Esophagus muscularis mucosa (tissue), 4 donors: Measurements from ENCODE around the gene C1orf159. TPM values are rescaled to one million over a fixed set of nuclear protein-coding genes. Genes with fewer than 3 reads are reported as not detected.

ENCODE experiments used
- DNase-seq: peaks from one replicate; pipeline ENCODE4 v3.0.0-alpha.2; 2017; ENCODE audit errors: extremely low spot score
- H3K27ac ChIP-seq, 4 donors: fragments of 200-600 bp; sonication (generic); replicated peaks in 1 of 4; 1 replicate in 3 of 4; 2 replicates in 1 of 4; pipeline ENCODE4 v1.5.1; 2016 to 2019; ENCODE audit warnings: mild to moderate bottlenecking in 1 of 4
- H3K27me3 ChIP-seq, 4 donors: fragments of 200-600 bp; sonication (generic); one replicate each; pipeline versions ENCODE4 v1.5.1 to v1.6.0; 2016 to 2019
- H3K36me3 ChIP-seq, 4 donors: fragments of 200-600 bp; sonication (generic); one replicate each; pipeline ENCODE4 v1.5.1; 2016 to 2019
- H3K4me1 ChIP-seq, 4 donors: fragments of 200-600 bp; sonication (generic); one replicate each; pipeline ENCODE4 v1.5.1; 2016 to 2019
- H3K4me3 ChIP-seq, 4 donors: fragments of 200-600 bp; sonication (generic); 1 replicate in 2 of 4; 2 replicates in 2 of 4; pipeline ENCODE4 v1.5.1; 2016 to 2019; ENCODE audit warnings: mild to moderate bottlenecking in 4 of 4, moderate library complexity in 1 of 4
- H3K9me3 ChIP-seq, 4 donors: fragments of 200-600 bp; sonication (generic); 1 replicate in 3 of 4; 2 replicates in 1 of 4; pipeline ENCODE4 v1.5.1; 2016 to 2019
- CTCF ChIP-seq, 3 experiments: fragments of 200-600 bp in 2 of 3; fragments of 450-650 bp in 1 of 3; sonication (generic) in 2 of 3; IDR thresholded peaks; one replicate each; pipeline ENCODE4 v1.5.1; 2017 to 2019; ENCODE audit warnings: antibody characterized with exemption in 3 of 3, mild to moderate bottlenecking in 2 of 3, moderate library complexity in 1 of 3
- EP300 ChIP-seq: sonication (generic); formaldehyde crosslinking; IDR thresholded peaks from one replicate; pipeline ENCODE4 v1.6.1; 2017; ENCODE audit warnings: antibody characterized with exemption
- POLR2A ChIP-seq: fragments of 450-650 bp; IDR thresholded peaks from one replicate; pipeline ENCODE4 v1.6.1; 2017; ENCODE audit warnings: antibody characterized with exemption, moderate library complexity, mild to moderate bottlenecking, low read depth
- POLR2AphosphoS5 ChIP-seq, 2 donors: sonication (generic); formaldehyde crosslinking; IDR thresholded peaks; one replicate each; pipeline ENCODE4 v1.6.1; 2017; ENCODE audit warnings: antibody characterized with exemption in 2 of 2
- WGBS: methylation state at CpG from one replicate; pipeline ENCODE4 v1.1.5; 2018; 5-methylcytosine and 5-hydroxymethylcytosine counted together
- intact Hi-C: fragments of 100-400 bp; cut with DNase I; formaldehyde crosslinking; loops from one replicate; pipeline ENCODE4 v1.15.1; 2023
- total RNA-seq, 4 donors: library from RNA; depleted of rRNA; stranded (reverse); fragments of >200 nt; gene quantifications; one replicate each; pipeline versions ENCODE4 v1.1.0 to v1.2.1, GENCODE V29; 2016

Gene C1orf159
- total RNA-seq, 4 donors from 2014 or later: 4.2 to 11.9 (median 8.5) TPM

GRCh38 chr1:1135339-1136136, 19.6 kb upstream of the C1orf159 start:
- no peak for DNase-seq
- Histone ChIP-seq H3K4me3 (no peak overlapping the region), H3K27me3 (peaks cover 0 to 60% (median 13%) of the 10 kb centered on the region in 4 donors), H3K9me3 (no peaks in the 10 kb centered on the region), H3K36me3 (no peaks in the 10 kb centered on the region), H3K4me1 (peaks cover 0 to 15% (median 7%) of the 10 kb centered on the region in 4 donors), H3K27ac (no peak overlapping the region)
- intact Hi-C loops: no loop called here
- TF ChIP-seq CTCF (IDR thresholded peaks at IDR 0.05) (no peak), POLR2AphosphoS5 (IDR thresholded peaks at IDR 0.05) (no peak), EP300 (no peak), POLR2A (no peak)
- 80% methylated on average over 16 of the region's 20 CpGs for WGBS

- 94% methylated on average over 7 of the region's 28 CpGs for WGBS
- Histone ChIP-seq H3K9me3 (no peaks in the 10 kb centered on the region), H3K4me3 (no peak overlapping the region), H3K4me1 (peaks cover 0 to 15% (median 7%) of the 10 kb centered on the region in 4 donors), H3K36me3 (no peaks in the 10 kb centered on the region), H3K27ac (no peak overlapping the region), H3K27me3 (peaks cover 0 to 58% (median 13%) of the 10 kb centered on the region in 4 donors)
- intact Hi-C loops: no loop called here
- TF ChIP-seq POLR2A: no peak
- TF ChIP-seq EP300: no peak
- TF ChIP-seq POLR2AphosphoS5 (IDR thresholded peaks at IDR 0.05): no peak
- TF ChIP-seq CTCF (IDR thresholded peaks at IDR 0.05): no peak
- no peak for DNase-seq
Observed at GRCh38 chr1:1134300-1134970, 18.5 kb upstream of the C1orf159 start.

- H3K4me3 ChIP-seq: no peak overlapping the region
- TF ChIP-seq POLR2A (no peak), CTCF (IDR thresholded peaks at IDR 0.05) (no peak), POLR2AphosphoS5 (IDR thresholded peaks at IDR 0.05) (no peak), EP300 (no peak)
- 68% methylated on average over 20 of the region's 32 CpGs for WGBS
- H3K27ac ChIP-seq: peak overlapping the region in 3 of 4 donors; percentile 18 to 48 (median 28)
- no peaks in the 10 kb centered on the region for H3K9me3 ChIP-seq
- peaks cover 0 to 15% (median 7%) of the 10 kb centered on the region in 4 donors for H3K4me1 ChIP-seq
- H3K27me3 ChIP-seq: peaks cover 0 to 51% (median 13%) of the 10 kb centered on the region in 4 donors
- intact Hi-C loops: no loop called here
- no peaks in the 10 kb centered on the region for H3K36me3 ChIP-seq
- DNase-seq: no peak
Observed at GRCh38 chr1:1132956-1133750, 17.3 kb upstream of the C1orf159 start.

- H3K9me3 ChIP-seq: no peaks in the 10 kb centered on the region
- DNase-seq: no peak
- WGBS: 88% methylated on average over 33 of the region's 48 CpGs
- H3K4me3 ChIP-seq: no peak overlapping the region
- TF ChIP-seq CTCF (IDR thresholded peaks at IDR 0.05) (no peak), POLR2AphosphoS5 (IDR thresholded peaks at IDR 0.05) (no peak), EP300 (no peak), POLR2A (no peak)
- intact Hi-C loops: no loop called here
- peaks cover 0 to 43% (median 10%) of the 10 kb centered on the region in 4 donors for H3K27me3 ChIP-seq
- peaks cover 0 to 14% (median 6%) of the 10 kb centered on the region in 4 donors for H3K4me1 ChIP-seq
- H3K27ac ChIP-seq: peak overlapping the region in 3 of 4 donors; percentile 28 to 55 (median 51)
- H3K36me3 ChIP-seq: no peaks in the 10 kb centered on the region
Observed at GRCh38 chr1:1132042-1132950, 16.4 kb upstream of the C1orf159 start.
